Brain microvascular endothelial cell (primary cell): Measurements from ENCODE around the gene GOLGA6C.

Experiments
- DNase-seq: peaks from one replicate; pipeline ENCODE4 v3.0.0-alpha.2; 2020
- H3K27ac ChIP-seq: fragments of 250-450 bp; sonication (Bioruptor Pico); 2 replicates; pipeline ENCODE4 v1.5.1; 2020; ENCODE audit warnings: mild to moderate bottlenecking, moderate library complexity
- H3K27me3 ChIP-seq: fragments of 250-450 bp; sonication (Bioruptor Pico); replicated peaks from 2 replicates; pipeline ENCODE4 v1.5.1; 2020; ENCODE audit warnings: mild to moderate bottlenecking
- H3K36me3 ChIP-seq: fragments of 250-450 bp; sonication (Bioruptor Pico); replicated peaks from 2 replicates; pipeline ENCODE4 v1.5.1; 2020; ENCODE audit warnings: mild to moderate bottlenecking
- H3K4me3 ChIP-seq: 2 replicates; pipeline ENCODE4 v1.5.1; 2011; ENCODE audit warnings: low read depth, mild to moderate bottlenecking, control low read depth, low read length, moderate library complexity
- CTCF ChIP-seq: IDR thresholded peaks from 2 replicates; pipeline ENCODE4 v1.5.1; 2011; ENCODE audit warnings: low read depth, mild to moderate bottlenecking, moderate library complexity, low read length, control low read depth, inconsistent platforms; ENCODE audit errors: missing control alignments
- in situ Hi-C: cut with HindIII; loops from 2 replicates; pipeline ENCODE4 v1.10.0; 2017; ENCODE audit warnings: low sequenced_read_pairs, low pct_ligation_motif_present

The GOLGA6C gene

GRCh38 chr15:75227663-75228280 lies 30.4 kb upstream of the GOLGA6C start:
- Histone ChIP-seq H3K27ac (no peak overlapping the region), H3K36me3 (no peaks in the 10 kb centered on the region), H3K4me3 (no peak overlapping the region), H3K27me3 (no peaks in the 10 kb centered on the region)
- no peak for DNase-seq
- in situ Hi-C loops: no loop called here
- no peak for TF ChIP-seq CTCF

GRCh38 chr15:75228787-75229186 lies 29.3 kb upstream of the GOLGA6C start:
- no peak overlapping the region for H3K4me3 ChIP-seq
- TF ChIP-seq CTCF: no peak
- no peak overlapping the region for H3K27ac ChIP-seq
- no peaks in the 10 kb centered on the region for H3K36me3 ChIP-seq
- DNase-seq: no peak
- peaks cover 1% of the 10 kb centered on the region for H3K27me3 ChIP-seq
- in situ Hi-C loops: no loop called here

GRCh38 chr15:75229191-75230015 lies 28.7 kb upstream of the GOLGA6C start:
- Histone ChIP-seq H3K4me3 (no peak overlapping the region), H3K27ac (no peak overlapping the region), H3K27me3 (peaks cover 1% of the 10 kb centered on the region), H3K36me3 (no peaks in the 10 kb centered on the region)
- in situ Hi-C loops: no loop called here
- DNase-seq: peak; percentile 37
- no peak for TF ChIP-seq CTCF

- peaks cover 1% of the 10 kb centered on the region for H3K27me3 ChIP-seq
- in situ Hi-C loops: no loop called here
- no peak overlapping the region for H3K4me3 ChIP-seq
- H3K27ac ChIP-seq: no peak overlapping the region
- DNase-seq: no peak
- TF ChIP-seq CTCF: no peak
- no peaks in the 10 kb centered on the region for H3K36me3 ChIP-seq
Measured at GRCh38 chr15:75230016-75230343, 28.2 kb upstream of the GOLGA6C start.

GRCh38 chr15:75230551-75231371 lies 27.4 kb upstream of the GOLGA6C start:
- peaks cover 1% of the 10 kb centered on the region for H3K27me3 ChIP-seq
- in situ Hi-C loops: no loop called here

More at GRCh38 chr15:75230551-75231371, 27.4 kb upstream of the GOLGA6C start:
- no peak for TF ChIP-seq CTCF
- Histone ChIP-seq H3K4me3 (no peak overlapping the region), H3K36me3 (no peaks in the 10 kb centered on the region), H3K27ac (no peak overlapping the region)
- DNase-seq: no peak
